ENCODE data around the gene C1orf21.

- TF ChIP-seq GATA3 (IDR thresholded peaks at IDR 0.05; ENCODE audit: low read depth, low read length) (no peak), GATA2 (IDR thresholded peaks at IDR 0.05; ENCODE audit: low read depth, low read length) (no peak)
Measured at GRCh38 chr1:184520336-184520735, 133.5 kb downstream of the C1orf21 start.
